HG03095 (cell line): ENCODE results near the gene LHFPL4.
A peak's percentile ranks its signal among the peaks of the same experiment; 100 is the strongest.
"Not testable (repeated sequence)": the region's sequence is repeated elsewhere in the genome, so short reads cannot be mapped to it uniquely, and the experiment has no call there.

Experiments
- ATAC-seq: cut with Tn5 transposase; IDR thresholded peaks from one replicate; pipeline ENCODE4 v1.9.1; 2021; ENCODE audit warnings: moderate library complexity; ENCODE audit not compliant: unreplicated experiment

LHFPL4 gene

DNA sequence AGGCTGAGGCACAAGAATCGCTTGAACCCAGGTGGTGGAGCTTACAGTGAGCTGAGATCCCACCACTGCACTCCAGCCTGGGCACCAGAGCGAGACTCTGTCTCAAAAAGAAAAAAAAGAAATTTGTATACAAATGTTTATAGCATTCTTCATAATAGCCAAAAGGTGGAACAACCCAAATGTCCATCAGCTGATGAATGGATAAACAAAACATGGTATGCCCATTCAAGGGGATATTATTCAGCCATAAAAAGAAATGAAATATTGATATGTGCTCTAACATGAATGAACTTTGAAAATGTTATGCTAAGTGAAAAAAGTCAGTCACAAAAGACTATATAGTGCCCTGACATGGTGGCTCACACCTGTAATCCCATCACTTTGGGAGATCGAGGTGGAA lies 11.4 kb downstream of the LHFPL4 start:
- ATAC-seq, result no peak

- ATAC-seq, result no peak
These were observed 17.4 kb downstream of the LHFPL4 start for GRCh38 chr3:9536212-9536611.

GRCh38 chr3:9534429-9534828 lies 19.2 kb downstream of the LHFPL4 start:
- ATAC-seq, result no peak

DNA sequence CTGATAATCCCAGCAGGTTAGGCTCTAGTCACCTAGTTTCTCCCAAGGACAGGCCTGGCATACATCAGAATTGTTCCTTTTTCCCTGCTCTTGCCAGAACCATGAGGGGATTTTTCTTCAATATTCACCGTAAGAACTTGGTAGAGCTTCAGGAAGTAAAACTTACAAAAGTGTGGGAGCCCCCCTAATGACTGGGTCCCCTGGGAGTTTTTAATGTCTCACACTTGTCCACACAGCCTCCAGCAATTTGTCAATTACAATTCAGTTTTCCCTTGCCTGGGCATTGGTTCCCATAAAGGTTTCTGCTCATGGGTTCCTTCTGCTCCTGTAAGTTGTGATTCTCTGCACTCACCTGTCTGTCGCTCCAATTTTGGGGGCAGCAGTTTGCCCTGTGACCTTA lies 28.5 kb downstream of the LHFPL4 start:
- no peak for ATAC-seq

GRCh38 chr3:9514956-9515355 lies 38.7 kb downstream of the LHFPL4 start:
- no peak for ATAC-seq

DNA sequence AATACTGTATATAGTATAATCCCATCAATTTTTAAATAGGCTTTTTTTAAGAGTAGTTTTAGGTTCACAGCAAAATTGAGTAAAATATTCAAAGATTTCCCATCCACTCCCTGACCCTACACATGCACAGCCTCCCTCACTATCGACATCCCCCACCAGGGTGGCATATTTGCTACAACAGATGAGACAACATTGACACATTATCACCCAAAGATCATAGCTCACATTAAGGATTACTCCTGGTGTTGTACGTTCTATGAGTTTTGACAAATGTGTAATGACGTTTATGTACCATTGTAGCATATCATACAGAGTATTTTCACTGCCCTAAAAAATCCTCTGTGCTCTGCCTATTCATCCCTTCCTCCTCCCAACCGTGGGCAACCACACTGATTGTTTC lies 39.3 kb downstream of the LHFPL4 start:
- no peak for ATAC-seq

DNA sequence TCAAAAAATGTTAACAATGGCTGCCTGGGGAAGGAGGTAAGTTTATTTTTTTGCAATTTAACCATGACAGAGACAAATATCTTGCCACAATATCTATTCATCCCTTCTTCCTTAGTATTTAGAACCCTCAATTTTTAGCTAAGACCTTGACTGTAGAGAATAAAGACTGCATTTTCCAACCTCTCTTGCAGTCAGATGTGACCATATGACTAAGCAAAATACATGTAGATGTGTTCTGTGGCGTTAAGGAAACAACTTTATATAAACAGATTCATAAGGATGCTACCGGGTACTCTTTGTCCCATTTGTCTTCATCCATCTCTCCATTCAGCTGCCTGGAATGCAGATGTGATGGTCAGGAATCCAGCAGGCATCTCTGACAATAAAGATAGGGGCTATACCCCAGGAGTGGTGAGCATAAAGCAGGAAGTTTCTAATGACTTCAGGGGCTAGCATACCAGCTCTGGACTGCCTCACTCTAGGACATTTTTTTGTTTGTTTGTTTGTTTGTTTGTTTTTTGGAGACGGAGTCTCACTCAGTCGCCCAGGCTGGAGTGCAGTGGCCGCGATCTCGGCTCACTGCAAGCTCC lies 41.1 kb downstream of the LHFPL4 start:
- ATAC-seq, result no peak

DNA sequence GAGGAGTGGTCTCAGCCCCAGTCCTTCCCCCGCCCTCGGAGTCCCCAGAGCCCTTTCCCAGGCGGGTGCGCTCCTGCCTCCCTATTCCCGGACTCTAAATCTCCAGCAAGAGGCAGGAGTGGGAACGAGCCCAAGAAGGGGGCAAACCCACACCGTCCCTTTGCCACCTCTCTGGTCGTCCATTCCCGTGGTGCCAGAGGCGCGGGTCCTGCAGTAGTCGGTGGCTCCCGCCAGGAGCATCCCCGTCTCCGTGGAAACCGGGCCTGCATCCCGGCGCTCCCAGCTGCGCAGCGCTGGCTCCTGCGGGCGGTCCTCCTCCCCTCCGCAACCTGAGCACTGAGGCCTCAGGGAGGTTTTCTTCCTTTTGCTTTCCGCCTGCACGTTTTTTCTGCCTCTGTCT lies 44.8 kb downstream of the LHFPL4 start:
- no peak for ATAC-seq

DNA sequence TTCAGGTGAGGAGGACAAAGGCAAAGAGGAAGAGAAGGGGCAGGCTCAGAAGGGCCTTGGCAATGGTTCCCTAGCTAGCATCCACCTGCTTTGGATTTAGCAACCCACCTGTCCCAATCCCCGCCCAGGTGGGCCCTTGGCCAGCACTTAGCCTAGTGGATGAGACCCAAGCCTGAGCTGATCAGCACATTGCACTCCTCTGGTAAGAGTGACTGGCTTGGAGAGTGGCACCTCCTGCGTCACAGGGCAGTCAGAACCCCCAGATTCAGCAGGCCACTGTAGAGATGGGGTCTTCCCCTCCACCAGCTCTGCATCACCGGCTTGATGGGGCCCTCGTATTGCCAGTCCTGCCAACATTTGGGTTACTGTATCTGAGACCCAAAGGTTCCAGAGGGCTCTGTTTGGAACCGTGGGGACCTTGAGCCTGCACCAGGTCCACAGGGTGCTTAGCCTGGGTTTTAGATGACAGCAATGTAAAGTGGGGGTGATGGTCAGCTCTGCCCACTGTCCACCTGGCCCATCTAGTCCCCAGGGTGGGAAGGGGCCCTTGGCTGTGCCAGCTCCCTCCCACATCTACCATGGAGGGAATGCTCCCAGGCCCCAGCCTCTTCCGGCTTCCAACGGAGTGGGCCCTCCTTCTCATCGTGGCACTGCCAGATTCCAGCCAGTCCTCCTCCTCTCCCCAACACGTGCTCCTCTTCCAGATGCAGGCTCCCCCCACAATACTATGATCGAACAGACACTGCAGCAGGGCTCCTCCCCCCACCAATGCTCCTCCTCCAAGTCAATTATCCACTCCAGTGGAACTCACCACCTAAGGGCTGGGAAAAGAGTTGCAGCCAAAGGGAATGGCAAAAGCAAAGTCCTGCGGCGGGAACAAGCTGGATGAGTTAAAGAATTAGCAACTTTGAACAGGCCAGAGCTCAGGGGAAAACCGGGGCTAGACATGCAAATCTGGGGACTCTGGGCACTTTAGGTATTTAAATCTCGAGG lies 45.7 kb downstream of the LHFPL4 start:
- no peak for ATAC-seq

- ATAC-seq, result peak; percentile 53
These were observed 50.3 kb downstream of the LHFPL4 start for GRCh38 chr3:9503283-9503682.

DNA sequence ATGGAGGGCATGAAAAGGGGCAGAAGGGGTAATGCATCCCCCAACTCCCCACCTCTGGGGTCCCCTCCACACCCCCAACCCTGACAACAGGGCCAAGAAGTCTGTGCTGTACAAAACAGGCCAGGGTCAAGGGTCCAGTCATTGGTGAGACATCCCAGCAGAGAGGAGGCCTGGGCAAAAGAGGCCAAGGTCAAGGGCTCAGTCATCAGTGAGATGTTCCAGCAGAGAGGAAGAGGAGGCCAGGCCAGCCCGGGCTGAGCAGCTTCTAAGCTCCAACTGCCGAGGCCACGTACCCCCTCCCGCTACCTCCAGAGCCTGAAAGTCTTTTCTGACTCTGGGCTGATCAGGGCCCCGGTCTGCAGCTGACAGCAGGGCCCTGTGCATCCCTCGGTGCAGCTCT lies 52.4 kb downstream of the LHFPL4 start:
- ATAC-seq, result no peak

DNA sequence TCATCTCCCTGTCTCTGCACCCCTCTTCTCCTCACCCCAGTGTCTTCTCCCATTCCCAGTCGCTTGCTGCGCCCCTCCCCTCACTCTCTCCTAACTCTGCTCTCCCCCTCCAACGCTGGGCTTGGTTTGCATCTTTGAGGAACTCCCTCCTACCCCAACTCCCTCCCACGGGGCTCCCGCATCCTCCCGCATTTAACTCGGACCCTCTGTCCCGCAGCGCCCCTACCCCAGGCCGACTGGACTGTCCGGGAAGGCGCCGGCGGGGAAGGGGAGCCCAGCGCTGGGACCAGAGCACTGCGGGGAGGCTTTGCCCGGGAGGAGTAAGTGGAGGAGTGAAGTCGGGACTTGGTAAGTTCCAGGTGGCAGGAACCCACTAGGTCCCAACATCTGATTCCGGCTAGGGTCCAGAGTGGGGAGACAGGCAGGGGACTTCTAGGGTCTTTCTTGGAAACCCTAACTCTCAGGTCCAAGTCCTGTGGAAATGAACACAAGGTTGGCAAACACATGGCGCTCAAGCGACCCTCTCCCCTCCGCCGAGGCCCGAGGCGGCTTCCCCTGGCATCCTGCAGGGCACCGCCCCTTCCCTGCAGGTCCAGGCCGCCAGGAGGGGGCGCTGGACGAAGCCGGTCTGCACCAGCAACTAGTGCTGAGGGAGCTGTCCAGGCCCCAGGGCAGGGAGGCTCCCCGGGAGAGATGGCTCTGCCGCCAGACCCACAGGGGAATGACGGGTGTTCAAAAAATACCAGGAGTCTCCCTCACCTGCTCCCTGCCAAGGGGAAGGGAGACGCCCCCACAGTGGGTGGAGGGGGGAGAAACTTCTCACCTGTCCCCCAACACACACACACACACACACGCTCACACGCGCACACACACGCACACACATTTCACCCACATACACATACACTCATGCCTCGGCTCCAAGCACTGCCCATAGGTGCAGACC lies 53.2 kb downstream of the LHFPL4 start:
- no peak for ATAC-seq

DNA sequence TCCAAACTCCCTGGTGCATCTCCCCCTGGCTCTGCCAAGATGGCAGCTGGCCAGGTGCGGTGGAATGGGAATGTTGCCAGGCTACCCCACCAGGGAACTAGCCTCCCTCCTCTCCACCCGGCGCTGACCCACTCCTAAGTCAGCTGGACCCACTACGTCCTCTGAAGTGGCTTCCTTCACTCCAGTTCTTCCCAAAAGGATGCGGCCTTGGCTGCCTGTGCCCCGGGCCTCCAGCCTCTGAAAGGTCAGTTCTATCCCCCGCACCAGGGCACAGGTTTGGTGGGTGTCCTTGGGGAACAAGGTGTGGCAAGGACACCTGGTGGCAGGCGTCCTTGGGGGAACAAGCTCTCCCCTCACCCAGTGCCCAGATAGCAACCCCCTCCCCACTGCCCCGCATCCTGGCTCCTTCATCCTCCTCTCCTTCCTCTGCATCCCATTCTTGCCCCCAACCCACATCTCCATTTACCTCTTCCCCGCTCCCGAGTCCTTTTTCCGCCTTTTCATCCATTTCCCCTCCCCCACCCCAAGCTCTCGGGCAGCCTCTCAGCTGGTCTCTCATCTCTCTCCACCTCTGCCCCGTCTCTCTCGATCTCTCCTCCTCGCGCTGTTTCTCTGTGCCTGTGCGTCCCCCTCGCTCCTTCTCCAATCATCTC lies 54.0 kb downstream of the LHFPL4 start:
- no peak for ATAC-seq

- no peak for ATAC-seq
These were observed 54.8 kb downstream of the LHFPL4 start for GRCh38 chr3:9498781-9499180.

DNA sequence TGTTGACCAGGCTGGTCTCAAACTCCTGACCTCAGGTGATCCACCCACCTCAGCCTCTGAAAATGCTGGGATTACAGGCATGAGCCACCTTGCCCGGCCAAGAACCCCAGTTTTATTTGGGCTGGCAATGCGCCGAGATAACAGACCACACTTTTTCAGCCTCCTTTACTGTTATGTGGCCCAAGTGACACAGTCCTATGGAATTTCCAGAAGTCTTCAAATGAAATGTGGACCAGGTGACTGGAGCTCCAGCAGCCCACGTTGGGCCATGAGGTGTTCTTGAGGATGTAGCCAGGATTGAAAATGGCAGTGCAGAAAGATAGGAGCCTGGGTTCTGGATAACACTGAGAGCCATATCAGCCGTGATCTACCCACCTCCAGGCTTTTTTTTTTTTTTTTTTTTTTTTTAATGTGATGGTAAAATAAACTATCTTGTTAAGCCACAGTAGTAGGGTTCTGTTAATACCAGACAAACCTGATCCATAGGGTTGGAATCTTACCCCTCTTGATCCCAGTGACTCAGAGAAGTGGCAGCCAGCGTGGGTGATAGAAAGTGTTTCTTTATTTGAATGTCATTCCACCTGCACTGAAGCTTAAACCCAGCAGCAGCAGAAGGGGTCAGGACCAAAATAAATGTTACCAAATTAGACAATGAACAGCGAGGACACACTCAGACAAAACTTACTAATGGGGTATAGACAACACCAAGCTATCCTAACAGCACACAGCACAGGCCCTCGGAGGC lies 55.6 kb downstream of the LHFPL4 start:
- no peak for ATAC-seq

- ATAC-seq, result no peak
These were observed 56.7 kb downstream of the LHFPL4 start for GRCh38 chr3:9496893-9497292.

DNA sequence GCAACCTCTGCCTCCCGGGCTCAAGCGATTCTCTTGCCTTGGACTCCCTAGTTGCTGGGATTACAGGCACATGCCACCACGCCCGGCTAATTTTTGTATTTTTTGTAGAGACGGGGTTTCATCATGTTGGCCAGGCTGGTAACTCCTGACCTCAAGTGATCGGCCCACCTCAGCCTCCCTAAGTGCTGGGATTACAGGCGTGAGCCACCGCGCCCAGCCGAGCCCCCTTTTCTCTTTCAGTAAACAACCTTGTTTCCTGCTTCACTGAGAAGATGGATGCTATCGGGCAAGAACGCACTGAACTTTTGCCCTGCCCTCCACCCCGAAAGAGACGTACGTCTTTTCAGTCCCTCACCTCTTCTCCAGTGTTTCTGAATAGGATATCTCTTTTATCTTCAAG lies 59.6 kb downstream of the LHFPL4 start:
- ATAC-seq, result not testable (repeated sequence)

DNA sequence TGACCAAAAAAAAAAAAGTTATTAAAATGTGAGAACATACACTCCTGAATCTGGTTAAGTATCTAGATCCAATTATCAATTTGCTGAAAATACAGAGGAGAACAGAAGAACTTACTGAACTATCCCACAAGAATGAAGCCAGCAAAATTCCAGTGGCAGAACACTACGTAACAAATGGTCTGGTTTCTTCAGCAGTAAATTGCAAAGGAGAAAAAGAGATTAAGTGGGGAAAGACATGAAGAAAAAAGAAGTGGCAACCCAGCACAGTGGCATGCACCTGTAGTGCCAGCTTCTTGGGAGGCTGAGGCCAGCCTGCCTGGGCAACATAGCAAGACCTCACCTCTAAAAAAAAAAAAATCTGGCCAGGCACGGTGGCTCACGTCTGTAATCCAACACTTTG lies 62.1 kb downstream of the LHFPL4 start:
- ATAC-seq, result no peak

- no peak for ATAC-seq
These were observed 68.4 kb downstream of the LHFPL4 start for GRCh38 chr3:9485248-9485647.

DNA sequence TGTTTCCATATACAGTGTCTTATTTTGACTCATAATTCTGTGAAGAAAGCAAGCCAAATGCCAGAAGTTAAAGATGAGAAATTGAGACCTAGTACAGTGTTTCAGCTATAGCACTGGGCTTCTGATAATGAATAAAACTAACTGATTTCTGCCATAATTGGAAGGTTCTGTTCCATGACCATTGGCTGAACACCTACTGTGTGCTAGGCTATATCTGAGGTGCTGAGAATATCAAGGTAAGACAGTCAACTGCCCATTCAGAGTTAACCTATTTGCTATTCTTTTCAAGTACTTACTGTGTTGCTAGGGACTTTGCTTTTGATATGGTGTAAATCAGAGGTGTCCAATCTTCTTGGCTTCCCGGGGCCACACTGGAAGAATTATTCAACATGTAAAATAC lies 73.4 kb downstream of the LHFPL4 start:
- ATAC-seq, result no peak
